ENCODE measurements around the gene POLR3GL.

POLR3GL gene

DNA sequence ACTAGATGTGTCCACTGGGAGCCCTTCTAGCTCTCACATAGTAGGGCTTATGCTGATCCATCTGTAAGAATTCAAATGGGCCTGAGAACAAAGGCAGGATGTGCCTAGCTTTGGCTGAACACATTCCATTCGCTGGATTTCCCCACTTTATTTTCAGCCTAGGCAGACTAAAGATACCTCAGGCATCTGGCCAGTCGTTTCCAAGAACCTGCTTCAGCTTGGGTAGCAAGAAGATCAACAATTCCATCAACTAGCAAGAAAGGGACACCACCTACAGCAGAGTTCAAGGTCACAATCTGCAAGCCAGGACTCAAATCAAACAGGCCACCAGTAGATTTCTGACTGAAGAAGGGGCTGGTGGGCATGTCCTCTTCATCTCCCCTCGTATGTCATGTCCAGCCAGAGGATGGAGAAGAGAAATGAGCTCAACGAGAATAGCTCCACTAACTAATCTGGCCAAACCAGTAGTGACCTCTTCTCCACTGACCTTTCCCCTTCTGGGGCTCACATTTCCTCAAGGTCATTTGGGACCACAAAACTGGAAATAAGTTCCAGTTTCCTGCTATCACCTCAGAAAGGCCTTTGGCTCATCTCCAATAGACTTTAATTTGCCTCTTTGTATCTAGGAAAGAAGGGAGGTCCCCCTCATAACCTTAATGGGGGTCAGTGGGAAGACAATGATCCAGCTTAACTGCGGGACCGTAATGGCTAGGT is 17.7 kb downstream of the POLR3GL start:
- peak overlapping the region; percentile 7 to 79 for H2BK12ac ChIP-seq (ENCODE audit: low read length in 2 of 2)
- H3K79me1 ChIP-seq (replicated peaks; ENCODE audit: low read length, poor library complexity, severe bottlenecking) = peaks cover 2% of the 10 kb centered on the region
- H2BK15ac ChIP-seq (ENCODE audit: low read depth, poor library complexity, severe bottlenecking) = no peak overlapping the region
- 95% methylated on average over 6 of the region's 6 CpGs for WGBS
- peaks cover 8% of the 10 kb centered on the region for H3K4me1 ChIP-seq (ENCODE audit: control insufficient read depth, insufficient read depth, low read depth, low read length)
- H3K9ac ChIP-seq (ENCODE audit: low read length) = no peak overlapping the region
- no peaks in the 10 kb centered on the region for H3K9me3 ChIP-seq (ENCODE audit: control insufficient read depth, low read length)
- H3K23ac ChIP-seq (ENCODE audit: low read length in 2 of 2) = no peak overlapping the region
- no peak overlapping the region for H3K4me3 ChIP-seq (ENCODE audit: insufficient read depth in 1 of 2, low read depth in 1 of 2, low read length in 2 of 2)
- H4K91ac ChIP-seq (ENCODE audit: low read length) = no peak overlapping the region
- H2BK5ac ChIP-seq (ENCODE audit: low read depth, low read length, poor library complexity, severe bottlenecking) = no peak overlapping the region
- DNase-seq = no peak
- no peak overlapping the region for H3K4me2 ChIP-seq (ENCODE audit: low read length, poor library complexity, severe bottlenecking)
- peaks cover 0 to 5% of the 10 kb centered on the region in 2 experiments for H3K36me3 ChIP-seq (ENCODE audit: control insufficient read depth in 1 of 2, insufficient read depth in 2 of 2, low read depth in 1 of 2, low read length in 2 of 2)
- no peak overlapping the region for H3K14ac ChIP-seq (ENCODE audit: low read length in 2 of 2)
- H3K4ac ChIP-seq (ENCODE audit: low read depth in 1 of 2, low read length in 2 of 2) = no peak overlapping the region
- no peak overlapping the region for H3K18ac ChIP-seq (ENCODE audit: low read depth in 1 of 2, low read length in 2 of 2)
- H2AK5ac ChIP-seq (ENCODE audit: low read length, severe bottlenecking) = peak overlapping the region; percentile 9
- H3K27me3 ChIP-seq (ENCODE audit: control insufficient read depth in 1 of 2, insufficient read depth in 1 of 2, low read length in 2 of 2) = no peaks in the 10 kb centered on the region
- no peak overlapping the region for H2AFZ ChIP-seq (ENCODE audit: low read depth, low read length)
- no peak overlapping the region for H3K27ac ChIP-seq (ENCODE audit: low read length, poor library complexity, severe bottlenecking)
- no peak overlapping the region for H4K8ac ChIP-seq (ENCODE audit: low read length)
- H2BK120ac ChIP-seq (ENCODE audit: low read depth, low read length) = no peak overlapping the region

DNA sequence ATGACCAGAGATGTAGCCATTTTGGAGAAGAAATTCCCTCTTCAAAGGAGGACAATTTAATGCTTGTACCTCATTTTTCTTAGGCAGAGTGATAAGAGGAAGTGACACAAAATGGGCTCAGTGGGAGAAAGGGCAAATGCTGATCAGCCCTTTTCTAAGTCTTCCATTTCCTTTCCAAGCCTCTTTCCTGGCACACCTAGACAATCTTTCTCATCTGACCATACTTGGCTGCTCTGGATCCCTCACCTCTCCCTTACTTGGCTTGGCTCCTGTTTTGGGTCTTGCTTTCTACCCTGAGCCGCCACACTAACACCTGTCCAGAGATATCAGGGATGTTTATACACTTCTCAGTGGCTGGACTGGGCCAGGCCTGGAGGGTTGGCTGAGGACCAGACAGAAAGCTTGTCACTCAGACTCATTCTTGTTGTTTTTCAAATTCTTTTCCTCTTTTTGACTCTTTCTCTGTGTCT is 18.8 kb downstream of the POLR3GL start:
- DNase-seq = no peak
- no peaks in the 10 kb centered on the region for H3K27me3 ChIP-seq (ENCODE audit: control insufficient read depth in 1 of 2, insufficient read depth in 1 of 2, low read length in 2 of 2)
- H3K23ac ChIP-seq (ENCODE audit: low read length in 2 of 2) = no peak overlapping the region
- H3K9me3 ChIP-seq (ENCODE audit: control insufficient read depth, low read length) = no peaks in the 10 kb centered on the region
- H2AFZ ChIP-seq (ENCODE audit: low read depth, low read length) = no peak overlapping the region
- no peak overlapping the region for H4K8ac ChIP-seq (ENCODE audit: low read length)
- no peak overlapping the region for H2BK5ac ChIP-seq (ENCODE audit: low read depth, low read length, poor library complexity, severe bottlenecking)
- H2AK5ac ChIP-seq (ENCODE audit: low read length, severe bottlenecking) = peak overlapping the region; percentile 53
- peak overlapping the region in 1 of 2 experiments; percentile 82 for H3K4ac ChIP-seq (ENCODE audit: low read depth in 1 of 2, low read length in 2 of 2)
- H3K9ac ChIP-seq (ENCODE audit: low read length) = peak overlapping the region; percentile 9
- peak overlapping the region in 1 of 2 experiments; percentile 83 for H2BK12ac ChIP-seq (ENCODE audit: low read length in 2 of 2)
- H2BK120ac ChIP-seq (ENCODE audit: low read depth, low read length) = no peak overlapping the region
- H3K27ac ChIP-seq (ENCODE audit: low read length, poor library complexity, severe bottlenecking) = no peak overlapping the region
- WGBS = 100% methylated on average over 1 of the region's 1 CpG
- H3K36me3 ChIP-seq (ENCODE audit: control insufficient read depth in 1 of 2, insufficient read depth in 2 of 2, low read depth in 1 of 2, low read length in 2 of 2) = peaks cover 0 to 3% of the 10 kb centered on the region in 2 experiments
- H3K4me2 ChIP-seq (ENCODE audit: low read length, poor library complexity, severe bottlenecking) = no peak overlapping the region
- H4K91ac ChIP-seq (ENCODE audit: low read length) = no peak overlapping the region
- H3K18ac ChIP-seq (ENCODE audit: low read depth in 1 of 2, low read length in 2 of 2) = peak overlapping the region in 1 of 2 experiments; percentile 41
- peak overlapping the region; percentile 5 for H2BK15ac ChIP-seq (ENCODE audit: low read depth, poor library complexity, severe bottlenecking)
- H3K4me3 ChIP-seq (ENCODE audit: insufficient read depth in 1 of 2, low read depth in 1 of 2, low read length in 2 of 2) = no peak overlapping the region
- no peaks in the 10 kb centered on the region for H3K79me1 ChIP-seq (replicated peaks; ENCODE audit: low read length, poor library complexity, severe bottlenecking)
- no peak overlapping the region for H3K14ac ChIP-seq (ENCODE audit: low read length in 2 of 2)
- peaks cover 7% of the 10 kb centered on the region for H3K4me1 ChIP-seq (ENCODE audit: control insufficient read depth, insufficient read depth, low read depth, low read length)

DNA sequence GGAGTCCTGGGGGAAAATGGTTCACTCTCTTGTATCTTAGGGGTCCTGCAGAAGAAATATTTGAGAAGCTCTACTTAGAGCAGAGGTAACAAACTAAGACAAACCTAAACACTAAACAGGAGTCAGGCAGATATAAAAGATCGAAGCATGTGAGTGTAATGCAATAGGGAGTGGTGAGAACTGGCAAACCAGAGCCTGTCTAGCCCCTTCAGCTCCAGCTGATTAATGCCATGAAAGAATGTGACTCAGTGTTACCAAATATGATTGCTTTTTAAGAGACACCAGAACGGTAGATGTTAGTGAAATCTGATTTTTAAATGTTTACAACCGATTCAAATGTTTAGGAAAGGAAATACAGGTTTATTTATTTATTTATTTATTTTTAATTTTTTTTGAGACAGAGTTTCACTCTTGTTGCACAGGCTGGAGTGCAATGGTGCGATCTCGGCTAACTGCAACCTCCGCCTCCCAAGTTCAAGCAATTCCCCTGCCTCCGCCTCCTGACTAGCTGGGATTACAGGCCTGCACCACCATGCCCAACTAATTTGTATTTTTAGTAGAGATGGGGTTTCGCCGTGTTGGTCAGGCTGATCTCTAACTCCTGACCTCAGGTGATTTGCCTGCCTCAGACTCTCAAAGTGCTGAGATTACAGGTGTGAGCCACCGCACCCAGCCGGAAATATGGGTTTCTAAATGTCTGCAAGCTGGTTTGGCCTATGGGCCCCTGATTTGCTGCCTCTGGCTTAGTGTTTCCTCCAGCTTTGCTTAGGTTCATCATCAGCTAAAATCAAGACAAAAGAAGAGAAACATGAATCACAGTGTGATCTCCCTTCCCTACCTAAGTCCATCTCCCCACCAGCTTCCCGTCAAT is 19.7 kb downstream of the POLR3GL start:
- H3K18ac ChIP-seq (ENCODE audit: low read depth in 1 of 2, low read length in 2 of 2) = peak overlapping the region in 1 of 2 experiments; percentile 34
- H2BK120ac ChIP-seq (ENCODE audit: low read depth, low read length) = peak overlapping the region; percentile 29
- 95% methylated on average over 9 of the region's 12 CpGs for WGBS

DNA sequence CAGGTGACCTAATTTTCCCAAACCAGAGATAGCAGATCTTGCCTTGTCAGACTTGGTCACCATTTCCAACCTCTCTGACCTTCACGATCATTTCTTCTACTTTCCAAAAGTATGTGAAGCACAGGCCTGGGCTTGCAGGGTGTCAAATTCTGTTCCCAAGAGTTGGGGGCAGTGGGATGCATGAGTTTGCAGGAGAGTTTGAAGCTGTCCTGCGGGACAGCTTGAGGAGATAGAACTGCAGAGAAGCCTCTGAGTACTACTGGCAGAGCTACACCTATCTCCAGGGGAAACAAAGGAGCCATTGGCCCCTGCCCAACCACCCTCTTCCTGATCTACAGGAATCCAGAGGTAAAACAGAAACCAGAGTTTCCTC is 20.6 kb downstream of the POLR3GL start:
- Histone ChIP-seq H3K18ac (ENCODE audit: low read depth in 1 of 2, low read length in 2 of 2) (peak overlapping the region; percentile 88 to 89), H2AFZ (ENCODE audit: low read depth, low read length) (no peak overlapping the region), H3K9me3 (ENCODE audit: control insufficient read depth, low read length) (no peaks in the 10 kb centered on the region), H3K9ac (ENCODE audit: low read length) (peak overlapping the region; percentile 4), H2AK5ac (ENCODE audit: low read length, severe bottlenecking) (no peak overlapping the region), H2BK12ac (ENCODE audit: low read length in 2 of 2) (peak overlapping the region in 1 of 2 experiments; percentile 91), H3K36me3 (ENCODE audit: control insufficient read depth in 1 of 2, insufficient read depth in 2 of 2, low read depth in 1 of 2, low read length in 2 of 2) (no peaks in the 10 kb centered on the region), H3K4me2 (ENCODE audit: low read length, poor library complexity, severe bottlenecking) (no peak overlapping the region), H3K79me1 (replicated peaks; ENCODE audit: low read length, poor library complexity, severe bottlenecking) (no peaks in the 10 kb centered on the region), H2BK5ac (ENCODE audit: low read depth, low read length, poor library complexity, severe bottlenecking) (no peak overlapping the region), H3K14ac (ENCODE audit: low read length in 2 of 2) (no peak overlapping the region), H3K4me1 (ENCODE audit: control insufficient read depth, insufficient read depth, low read depth, low read length) (peaks cover 1% of the 10 kb centered on the region), H3K4me3 (ENCODE audit: insufficient read depth in 1 of 2, low read depth in 1 of 2, low read length in 2 of 2) (no peak overlapping the region), H3K23ac (ENCODE audit: low read length in 2 of 2) (no peak overlapping the region), H2BK15ac (ENCODE audit: low read depth, poor library complexity, severe bottlenecking) (no peak overlapping the region), H3K27ac (ENCODE audit: low read length, poor library complexity, severe bottlenecking) (no peak overlapping the region), H4K8ac (ENCODE audit: low read length) (peak overlapping the region; percentile 76), H3K4ac (ENCODE audit: low read depth in 1 of 2, low read length in 2 of 2) (peak overlapping the region; percentile 14 to 75), H4K91ac (ENCODE audit: low read length) (peak overlapping the region; percentile 70), H3K27me3 (ENCODE audit: control insufficient read depth in 1 of 2, insufficient read depth in 1 of 2, low read length in 2 of 2) (no peaks in the 10 kb centered on the region), H2BK120ac (ENCODE audit: low read depth, low read length) (peak overlapping the region; percentile 64)
- 50% methylated on average over 1 of the region's 2 CpGs for whole genome bisulfite sequencing
- DNase-seq = no peak

More for the DNA sequence above, 19.7 kb downstream of the POLR3GL start:
- H3K79me1 ChIP-seq (replicated peaks; ENCODE audit: low read length, poor library complexity, severe bottlenecking) = no peaks in the 10 kb centered on the region
- H3K23ac ChIP-seq (ENCODE audit: low read length in 2 of 2) = no peak overlapping the region
- H3K9me3 ChIP-seq (ENCODE audit: control insufficient read depth, low read length) = no peaks in the 10 kb centered on the region
- H2BK15ac ChIP-seq (ENCODE audit: low read depth, poor library complexity, severe bottlenecking) = peak overlapping the region; percentile 30
- H2BK12ac ChIP-seq (ENCODE audit: low read length in 2 of 2) = peak overlapping the region in 1 of 2 experiments; percentile 91
- H3K4ac ChIP-seq (ENCODE audit: low read depth in 1 of 2, low read length in 2 of 2) = peak overlapping the region in 1 of 2 experiments; percentile 68
- H2BK5ac ChIP-seq (ENCODE audit: low read depth, low read length, poor library complexity, severe bottlenecking) = no peak overlapping the region
- no peak overlapping the region for H3K14ac ChIP-seq (ENCODE audit: low read length in 2 of 2)
- H3K9ac ChIP-seq (ENCODE audit: low read length) = peak overlapping the region; percentile 9
- no peak overlapping the region for H3K27ac ChIP-seq (ENCODE audit: low read length, poor library complexity, severe bottlenecking)
- no peak overlapping the region for H2AK5ac ChIP-seq (ENCODE audit: low read length, severe bottlenecking)
- H3K27me3 ChIP-seq (ENCODE audit: control insufficient read depth in 1 of 2, insufficient read depth in 1 of 2, low read length in 2 of 2) = no peaks in the 10 kb centered on the region
- H3K36me3 ChIP-seq (ENCODE audit: control insufficient read depth in 1 of 2, insufficient read depth in 2 of 2, low read depth in 1 of 2, low read length in 2 of 2) = no peaks in the 10 kb centered on the region
- H4K91ac ChIP-seq (ENCODE audit: low read length) = no peak overlapping the region
- no peak overlapping the region for H3K4me3 ChIP-seq (ENCODE audit: insufficient read depth in 1 of 2, low read depth in 1 of 2, low read length in 2 of 2)
- peaks cover 3% of the 10 kb centered on the region for H3K4me1 ChIP-seq (ENCODE audit: control insufficient read depth, insufficient read depth, low read depth, low read length)
- no peak overlapping the region for H2AFZ ChIP-seq (ENCODE audit: low read depth, low read length)
- no peak for DNase-seq
- H3K4me2 ChIP-seq (ENCODE audit: low read length, poor library complexity, severe bottlenecking) = no peak overlapping the region
- no peak overlapping the region for H4K8ac ChIP-seq (ENCODE audit: low read length)
